GM18873 (cell line): ENCODE data around the gene OSBPL6.
"Not testable (repeated sequence)": the region's sequence is repeated elsewhere in the genome, so short reads cannot be mapped to it uniquely, and the experiment has no call there.

Source experiments
- ATAC-seq: cut with Tn5 transposase; IDR thresholded peaks from one replicate; pipeline ENCODE4 v1.9.1; 2021; ENCODE audit warnings: mild to moderate bottlenecking, moderate library complexity, moderate number of reproducible peaks; ENCODE audit not compliant: unreplicated experiment, low FRiP score

Gene OSBPL6

DNA sequence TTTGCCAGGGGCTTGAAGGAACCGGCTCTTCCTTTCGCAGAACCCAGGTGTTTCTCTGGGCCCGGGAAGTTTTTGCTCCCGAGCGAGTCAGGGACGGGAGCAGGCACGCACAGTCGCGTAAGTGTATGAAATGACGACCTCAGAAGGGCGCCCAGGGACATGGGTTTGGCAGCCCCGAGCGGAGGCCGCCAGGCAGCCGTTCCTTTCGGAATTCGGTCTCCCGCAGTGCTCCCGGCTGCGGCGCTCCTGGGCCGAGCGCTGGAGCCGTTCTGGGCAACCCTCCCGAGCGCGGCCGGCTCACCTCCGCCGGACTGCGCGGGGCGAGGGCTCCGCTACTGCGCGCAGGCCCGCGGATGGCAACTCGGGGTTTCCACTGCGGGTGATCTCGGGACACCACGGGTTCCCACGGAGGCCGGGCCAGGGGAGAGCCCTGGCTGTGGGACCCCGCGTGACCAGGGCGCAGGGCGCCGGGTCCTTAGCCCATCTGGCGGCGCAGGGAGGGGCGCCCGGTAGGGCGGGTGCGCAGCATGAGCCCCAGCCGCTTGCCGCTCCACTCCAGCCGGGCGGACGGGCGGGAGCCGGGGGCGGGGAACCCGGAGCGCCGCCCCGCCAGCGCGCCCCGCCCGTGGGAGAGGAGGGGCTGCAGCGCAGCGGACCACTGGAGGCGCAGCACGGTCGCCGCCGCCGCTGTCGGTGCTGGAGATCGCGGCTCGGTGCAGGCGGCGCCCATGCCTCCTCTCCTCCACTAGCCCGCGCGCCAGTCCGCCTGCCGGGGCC is at the start of gene OSBPL6:
Gene OSBPL6, plus strand, starts transcription at position 690 of the 777 bp plus-strand sequence. CDS start 111,673 bp downstream, outside the sequence.
- ATAC-seq: peak; percentile 74

DNA sequence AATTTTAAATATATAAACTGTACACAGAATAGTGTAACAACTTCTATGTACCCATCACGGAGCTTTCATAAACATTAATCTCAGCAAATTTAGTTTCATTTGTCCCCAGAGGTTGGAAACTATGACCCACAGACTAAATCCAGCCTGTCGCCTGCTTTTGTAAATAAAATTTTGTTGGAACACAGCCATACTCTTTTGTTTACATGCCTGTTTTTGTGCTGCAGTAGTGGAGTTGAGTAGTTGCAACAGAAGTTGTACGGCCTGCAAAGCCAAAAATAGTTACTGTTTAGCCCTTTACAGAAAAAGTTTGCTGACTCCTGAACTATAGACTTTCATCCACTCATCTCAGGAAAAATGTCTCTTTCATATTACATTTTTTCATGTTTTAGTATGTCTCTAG is 42.3 kb upstream of the OSBPL6 start:
- no peak for ATAC-seq

DNA sequence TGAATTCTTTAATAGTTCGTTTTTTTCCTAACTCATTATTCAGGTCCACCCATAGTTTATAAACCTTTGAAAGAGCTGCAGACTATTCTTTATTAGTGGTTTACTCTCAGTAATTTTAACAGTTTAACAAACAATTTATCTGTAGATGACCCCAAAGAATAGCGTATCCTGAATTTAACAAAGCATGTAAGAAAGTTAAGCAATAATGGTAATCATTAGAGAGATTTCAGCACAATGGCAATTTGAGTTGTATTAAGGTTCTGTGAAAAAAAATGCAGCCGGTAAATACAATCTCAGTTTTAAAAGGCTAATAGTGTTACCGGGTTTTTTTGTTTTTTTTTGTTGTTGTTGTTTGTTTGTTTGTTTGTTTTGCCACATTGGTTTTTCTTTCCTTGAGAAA is 41.8 kb upstream of the OSBPL6 start:
- no peak for ATAC-seq

DNA sequence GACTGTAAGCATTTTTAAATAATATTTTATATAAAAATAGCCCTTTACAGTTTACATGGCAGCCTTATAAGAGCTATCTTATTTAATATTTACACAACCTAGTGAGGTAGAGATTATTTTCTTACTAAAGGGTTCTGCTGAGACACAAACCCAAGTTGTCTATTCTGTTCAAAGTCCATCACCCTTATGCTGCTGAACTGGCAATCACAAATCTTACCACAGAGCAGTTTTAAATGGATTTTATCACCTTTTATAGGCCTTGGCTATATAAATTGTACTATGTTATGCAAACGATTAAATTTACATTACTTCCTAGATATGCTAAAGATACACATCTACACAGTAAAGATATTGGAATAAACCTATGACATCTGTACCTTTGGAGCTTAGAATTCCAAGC is 41.3 kb upstream of the OSBPL6 start:
- ATAC-seq: no peak

DNA sequence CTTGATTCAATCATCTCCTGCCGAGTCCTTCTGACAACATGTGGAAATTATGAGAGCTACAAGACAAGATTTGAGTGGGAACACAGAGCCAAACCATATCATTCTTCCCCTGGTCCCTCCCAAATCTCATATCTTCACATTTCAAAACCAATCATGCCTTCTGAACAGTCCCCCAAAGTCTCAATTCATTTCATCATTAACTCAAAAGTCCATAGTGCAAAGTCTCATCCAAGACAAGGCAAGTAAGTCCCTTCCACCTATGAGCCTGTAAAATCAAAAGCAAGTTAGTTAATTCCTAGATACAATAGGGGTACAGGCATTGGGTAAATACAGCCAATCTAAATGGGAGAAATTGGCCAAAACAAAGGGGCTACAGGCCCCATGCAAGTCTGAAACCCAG is 40.4 kb upstream of the OSBPL6 start:
- ATAC-seq: not testable (repeated sequence)

DNA sequence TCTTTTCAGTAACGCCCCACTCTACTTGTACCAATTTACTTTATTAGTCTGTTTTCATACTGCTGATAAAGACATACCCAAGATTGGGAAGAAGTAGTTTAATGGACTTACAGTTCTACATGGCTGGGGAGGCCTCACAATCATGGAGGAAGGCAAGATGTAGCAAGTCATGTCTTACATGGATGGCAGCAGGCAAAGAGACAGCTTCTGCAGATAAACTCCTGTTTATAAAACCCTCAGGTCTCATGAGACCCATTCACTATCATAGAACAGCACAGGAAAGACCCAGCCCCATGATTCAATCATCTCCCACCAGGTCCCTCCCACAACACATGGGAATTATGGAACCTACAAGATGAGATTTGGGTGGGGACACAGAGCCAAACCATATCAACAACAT is 38.8 kb upstream of the OSBPL6 start:
- ATAC-seq: no peak

DNA sequence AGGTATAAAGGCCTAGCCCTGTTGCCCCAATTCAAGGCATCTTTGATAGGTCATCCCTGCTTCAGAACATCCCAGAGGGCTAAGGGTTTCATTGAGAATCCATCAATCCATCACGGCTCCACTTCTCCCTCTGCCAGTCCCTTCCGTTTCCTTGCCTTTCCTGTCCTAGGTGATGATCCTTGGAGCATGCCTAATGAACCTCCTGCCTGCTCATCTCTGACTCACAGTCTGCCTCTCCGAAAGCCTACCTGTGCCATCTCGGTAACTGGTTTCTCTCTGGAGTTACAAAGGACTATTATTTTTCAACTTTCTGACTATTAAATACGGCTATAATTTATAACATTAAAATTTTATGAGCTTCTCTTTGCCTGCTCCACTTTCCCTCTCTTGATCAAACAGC is 36.7 kb upstream of the OSBPL6 start:
- no peak for ATAC-seq

DNA sequence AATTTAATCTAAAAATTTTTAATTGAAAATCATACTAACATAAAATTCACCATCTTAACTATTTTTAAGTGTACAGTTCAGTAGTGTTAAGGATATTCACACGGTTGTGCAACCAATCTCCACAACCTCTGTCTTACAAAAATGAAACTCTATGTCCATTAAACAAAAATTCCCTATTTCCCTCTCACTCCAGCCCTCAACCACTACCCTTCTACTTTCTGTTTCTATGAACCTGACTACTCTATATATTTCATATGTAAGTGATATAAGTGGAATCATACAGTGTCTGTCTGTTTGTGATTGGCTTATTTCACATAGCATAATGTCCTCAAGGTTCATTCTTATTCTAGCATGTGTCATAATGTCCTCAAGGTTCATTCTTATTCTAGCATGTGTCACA is 34.3 kb upstream of the OSBPL6 start:
- ATAC-seq: no peak

DNA sequence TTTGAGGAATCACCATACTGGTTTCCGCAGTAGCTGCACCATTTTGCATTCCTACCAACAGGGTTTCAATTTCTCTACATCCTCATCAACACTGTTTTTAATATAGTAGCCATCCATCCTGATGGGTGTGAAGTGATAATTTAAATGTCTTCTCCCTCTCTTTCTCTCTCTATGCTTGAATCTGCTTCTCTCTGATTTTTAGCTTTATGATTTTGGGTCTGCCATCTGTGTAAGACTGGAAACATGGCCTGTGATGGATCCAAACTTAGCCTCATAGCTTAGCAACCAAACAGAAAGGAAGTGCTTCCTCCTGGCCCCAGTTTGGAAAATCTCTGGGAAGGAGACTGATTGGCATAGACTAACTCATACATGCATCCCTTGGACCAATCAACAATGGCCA is 33.7 kb upstream of the OSBPL6 start:
- ATAC-seq: no peak

DNA sequence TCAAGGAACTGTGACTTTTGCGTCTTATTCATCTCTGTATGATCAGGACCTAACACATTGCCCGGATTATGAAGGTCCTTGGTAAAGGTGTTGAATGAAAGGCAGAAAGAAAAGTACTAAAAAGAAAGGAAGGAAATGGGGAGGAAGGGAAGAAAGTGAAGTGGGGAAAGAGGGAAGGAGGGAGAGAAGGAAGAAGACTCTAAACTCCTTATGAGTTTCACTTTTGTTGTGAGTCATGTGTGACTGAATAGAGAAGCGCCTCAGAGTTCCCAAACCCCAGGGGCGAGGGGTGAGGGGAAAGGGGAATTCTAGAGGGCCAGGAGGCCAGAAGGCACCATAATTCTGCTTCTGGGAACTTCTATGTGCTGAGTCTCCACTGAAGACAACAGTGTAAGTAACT is 30.9 kb upstream of the OSBPL6 start:
- ATAC-seq: no peak

DNA sequence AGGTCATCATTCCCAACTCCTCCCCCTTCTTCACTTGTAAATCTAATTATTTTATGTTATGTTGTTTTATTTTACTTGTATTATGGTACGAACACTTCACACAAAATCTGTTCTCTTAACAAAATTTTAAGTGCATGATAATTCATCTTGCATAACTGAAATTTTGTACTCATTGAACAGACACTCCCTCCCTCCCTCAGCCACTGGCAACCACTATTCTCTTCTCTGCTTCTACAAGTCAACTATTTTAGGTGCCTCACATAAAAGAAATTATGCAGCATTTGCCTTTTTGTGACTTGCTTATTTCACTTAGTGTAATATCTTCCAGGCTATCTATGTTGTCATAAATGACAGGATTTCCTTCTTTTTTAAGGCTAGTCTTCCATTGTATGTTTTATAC is 30.4 kb upstream of the OSBPL6 start:
- ATAC-seq: no peak

DNA sequence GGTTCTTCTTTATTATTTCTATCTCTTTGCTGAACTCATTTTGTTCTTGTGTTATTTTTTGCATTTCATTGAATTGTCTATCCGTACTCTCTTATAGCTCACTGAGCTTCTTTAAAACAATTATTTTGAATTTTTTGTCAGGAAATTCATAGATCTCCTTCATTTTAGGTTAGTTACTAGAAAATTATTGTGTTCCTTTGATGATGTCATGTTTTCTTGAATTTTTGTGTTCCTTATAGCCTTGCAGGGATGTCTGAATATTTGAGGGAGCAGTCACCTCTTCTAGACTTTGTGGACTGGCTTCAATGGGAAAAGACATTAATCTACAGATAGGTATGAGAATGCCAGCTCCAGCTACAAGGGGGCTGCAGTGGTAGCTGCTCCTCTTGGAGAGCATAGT is 20.7 kb upstream of the OSBPL6 start:
- no peak for ATAC-seq

DNA sequence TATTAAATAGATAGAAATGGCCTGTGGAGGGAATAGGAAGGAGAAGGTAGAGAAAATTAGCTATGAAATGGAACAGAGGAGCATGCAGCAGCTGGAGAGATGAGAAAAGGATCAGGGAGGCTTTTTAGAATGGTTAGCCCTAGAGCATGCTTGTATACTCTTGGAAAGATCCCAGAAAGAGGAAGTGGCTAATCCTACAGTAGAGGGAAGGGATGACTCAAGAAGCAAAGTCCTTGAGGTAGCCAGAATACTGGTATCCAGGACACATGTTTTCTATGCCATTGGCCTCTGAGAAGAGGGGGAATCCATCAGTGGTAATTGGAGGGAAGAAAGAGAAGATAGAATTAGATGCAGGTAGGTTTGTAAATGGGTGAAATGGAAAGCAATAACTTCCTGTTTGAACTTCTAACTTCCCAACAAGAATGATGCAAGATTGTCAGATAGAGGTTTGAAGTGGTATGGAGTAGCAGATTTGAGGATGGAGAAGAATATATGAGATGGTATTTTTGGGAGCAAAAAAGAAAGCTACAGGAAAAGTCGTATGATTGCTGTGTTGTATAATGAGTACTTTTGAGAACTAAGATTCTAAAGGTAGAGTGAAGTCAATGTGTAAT is 17.1 kb upstream of the OSBPL6 start:
- ATAC-seq: no peak

DNA sequence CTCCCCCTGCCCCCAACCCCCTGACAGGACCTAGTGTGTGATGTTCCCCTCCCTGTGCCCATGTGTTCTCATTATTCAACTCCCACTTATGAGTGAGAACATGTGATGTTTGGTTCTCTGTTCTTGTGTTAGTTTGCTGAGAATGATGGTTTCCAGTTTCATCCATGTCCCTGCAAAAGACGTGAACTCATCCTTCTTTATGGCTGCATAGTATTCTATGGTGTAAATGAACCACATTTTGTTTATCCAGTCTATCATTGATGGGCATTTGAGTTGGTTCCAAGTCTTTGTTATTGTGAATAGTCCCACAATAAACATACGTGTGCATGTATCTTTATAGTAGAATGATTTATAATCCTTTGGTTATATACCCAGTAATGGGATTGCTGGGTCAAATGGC is 13.7 kb upstream of the OSBPL6 start:
- ATAC-seq: not testable (repeated sequence)

DNA sequence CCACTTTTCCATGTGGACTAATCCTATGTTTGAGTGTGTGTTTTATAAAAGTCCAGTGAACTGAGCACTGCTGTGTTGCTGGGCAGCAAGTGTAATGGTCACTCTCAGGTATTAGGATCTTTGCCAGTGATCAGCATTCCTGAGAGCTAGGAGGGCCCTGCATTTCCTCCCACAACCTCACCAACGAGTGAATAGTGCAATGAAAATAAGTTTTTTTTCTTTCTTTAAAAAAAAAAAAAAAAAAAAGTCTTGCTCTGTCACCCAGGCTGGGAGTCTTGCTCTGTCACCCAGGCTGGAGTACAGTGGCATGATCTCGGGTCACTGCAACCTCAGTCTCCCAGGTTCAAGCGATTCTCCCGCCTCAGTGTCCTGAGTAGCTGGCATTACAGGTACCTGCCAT is 6.5 kb upstream of the OSBPL6 start:
- no peak for ATAC-seq

DNA sequence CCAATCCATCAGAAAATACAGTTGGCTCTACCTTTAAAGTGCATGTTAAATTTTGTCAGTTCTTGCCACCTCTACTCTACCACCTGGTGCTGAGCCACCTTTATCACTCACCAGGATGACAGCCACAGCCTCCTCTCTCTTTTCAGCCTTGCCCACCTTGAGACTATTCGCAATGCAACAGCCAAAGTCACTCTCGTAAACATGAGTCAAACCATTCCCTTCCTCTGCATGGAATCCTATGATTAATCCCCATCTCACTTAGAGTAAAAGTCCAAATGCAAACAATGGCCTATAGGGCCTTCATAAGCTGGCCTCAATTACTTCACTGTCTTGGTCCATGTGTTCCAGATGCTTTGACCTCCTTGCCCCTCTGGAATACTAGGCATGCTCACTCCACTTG is 5.8 kb upstream of the OSBPL6 start:
- no peak for ATAC-seq

DNA sequence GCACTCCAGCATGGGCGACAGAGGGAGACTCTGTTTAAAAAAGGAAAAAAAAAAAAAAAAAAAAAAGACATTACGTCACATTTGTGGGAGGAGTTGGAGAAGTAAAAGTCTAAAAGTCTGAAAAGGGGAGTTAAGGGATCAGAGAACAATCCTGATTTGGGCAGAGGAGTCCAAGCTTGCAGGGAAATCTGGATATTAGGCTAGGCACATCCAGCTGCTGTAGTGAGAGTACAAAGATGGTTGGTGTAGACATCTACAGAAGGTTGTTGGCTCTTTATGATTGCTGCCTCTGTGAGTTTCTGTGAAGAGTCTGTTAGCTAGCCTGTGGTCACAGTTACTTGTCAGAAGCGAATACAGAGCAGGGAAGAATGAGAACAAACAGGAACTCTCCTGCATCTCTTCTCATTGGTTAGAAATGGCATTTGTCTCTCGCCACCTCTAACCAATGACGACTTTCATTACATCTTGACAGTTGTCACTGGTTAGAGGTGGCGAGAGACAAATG is 3.3 kb upstream of the OSBPL6 start:
- no peak for ATAC-seq

DNA sequence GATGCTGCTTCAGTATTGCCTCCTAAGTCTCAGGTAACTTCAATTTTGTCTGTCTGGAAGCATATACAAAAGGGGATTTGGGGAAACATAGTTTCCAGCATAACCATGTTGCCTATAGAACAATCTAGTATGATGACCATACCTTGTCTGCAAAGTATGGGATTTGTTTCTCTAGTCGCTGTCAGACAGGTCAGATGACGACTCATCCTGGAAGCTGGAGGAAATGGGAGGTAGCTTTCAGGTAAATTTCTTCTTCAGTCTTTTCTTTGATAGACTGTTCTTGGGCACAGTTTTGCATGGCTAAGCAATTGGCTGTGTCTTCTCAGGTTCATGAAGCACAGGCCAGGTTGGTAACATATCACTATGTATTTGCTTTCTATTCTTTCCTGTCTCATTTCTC is 2.8 kb upstream of the OSBPL6 start:
- no peak for ATAC-seq

DNA sequence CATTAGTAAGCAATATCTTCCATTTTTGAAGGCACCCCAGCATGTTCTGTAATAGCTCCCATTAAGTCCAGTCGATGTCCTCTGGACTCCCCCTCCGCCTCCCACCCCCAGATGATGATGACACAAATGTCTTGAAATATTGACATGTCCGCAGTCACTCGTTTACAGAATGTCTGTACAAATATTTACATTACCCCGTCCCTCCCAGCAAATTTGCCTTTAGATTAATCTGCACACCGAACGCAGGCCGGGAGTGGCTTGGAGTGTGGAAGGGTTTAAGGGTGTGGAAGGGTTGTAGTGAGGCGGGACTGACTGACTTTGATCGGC is 853 bp upstream of the OSBPL6 start:
- no peak for ATAC-seq

DNA sequence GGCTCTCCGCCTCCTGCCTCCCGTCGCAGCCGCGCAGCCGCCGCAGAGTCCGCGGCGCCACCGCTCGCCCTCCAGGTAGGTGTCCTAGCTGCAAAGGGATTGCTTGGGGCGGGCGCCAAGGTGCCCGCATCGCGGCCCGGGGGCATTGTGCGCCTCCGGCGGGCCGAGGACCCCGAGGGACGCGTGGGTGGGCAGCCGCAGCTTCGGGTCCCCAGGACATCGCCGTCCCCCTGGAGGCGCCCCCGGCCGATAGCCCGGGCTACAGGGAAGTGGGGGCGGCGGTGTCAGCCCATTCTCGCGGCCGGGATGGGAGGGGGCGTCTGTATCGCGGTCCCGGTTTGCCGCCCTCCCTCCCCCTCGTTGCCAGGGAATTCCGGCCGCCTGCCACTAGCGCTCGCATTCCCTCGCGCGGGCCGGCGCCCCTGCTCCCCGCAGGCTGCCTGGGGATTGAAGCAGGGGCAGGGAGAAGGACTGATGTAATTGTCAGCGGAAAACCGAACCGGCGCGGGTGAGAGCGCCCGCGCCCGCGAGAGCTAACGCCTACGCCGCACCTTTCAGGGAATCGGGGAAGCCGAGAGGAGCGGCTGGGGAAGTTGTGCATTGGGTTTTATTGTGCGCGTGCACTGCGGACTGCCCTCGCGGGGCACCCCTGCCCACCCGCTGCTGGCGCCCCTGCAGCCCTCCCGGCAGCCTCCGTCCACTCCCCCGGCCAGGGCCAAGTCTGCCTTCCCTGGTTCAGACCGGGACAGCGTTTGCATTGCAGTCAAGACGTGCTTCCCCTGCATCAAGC is 483 bp downstream of the OSBPL6 start:
- ATAC-seq: no peak

DNA sequence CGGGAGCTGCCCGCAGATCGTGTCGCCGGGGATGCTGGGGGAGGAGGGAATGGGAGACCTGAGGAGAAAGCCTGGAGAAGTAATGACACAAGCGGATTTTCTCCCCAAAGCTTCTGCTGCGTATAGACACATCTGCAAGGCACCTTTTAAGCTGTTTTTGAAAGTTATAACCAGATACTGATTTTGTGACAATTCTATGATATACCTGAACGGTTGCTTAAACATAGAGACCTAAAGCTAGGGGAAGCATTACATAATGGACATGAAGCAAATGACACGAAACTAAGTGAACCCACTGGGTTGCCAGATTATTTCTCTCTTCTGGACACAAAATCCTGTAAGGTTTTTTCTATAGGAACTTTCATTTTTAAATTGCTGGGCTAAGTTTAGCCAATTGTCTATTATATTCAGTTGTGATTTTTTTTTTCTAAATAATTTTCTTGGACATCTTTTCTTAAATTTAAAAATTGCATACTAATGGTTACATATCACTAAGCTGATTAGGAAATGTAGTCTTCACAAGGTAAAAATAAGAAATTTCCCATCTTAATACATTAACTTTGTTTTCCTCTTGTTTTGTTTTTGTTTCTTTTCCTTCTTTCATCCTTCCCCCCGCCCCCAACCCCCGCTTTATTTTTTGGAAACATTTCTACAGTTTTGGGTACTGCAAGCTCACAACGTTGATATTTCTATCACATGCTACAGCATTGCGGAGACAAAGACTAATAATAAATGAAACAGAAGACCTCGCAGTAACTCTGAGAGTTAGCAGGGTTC is 1.3 kb downstream of the OSBPL6 start:
- no peak for ATAC-seq
